HG02678 (cell line): Measurements from ENCODE around the gene GLRA3.
"Not testable (repeated sequence)": the region's sequence is repeated elsewhere in the genome, so short reads cannot be mapped to it uniquely, and the experiment has no call there.

Experiments
- ATAC-seq: cut with Tn5 transposase; IDR thresholded peaks from one replicate; pipeline ENCODE4 v1.9.1; 2021; ENCODE audit warnings: mild to moderate bottlenecking, moderate library complexity; ENCODE audit not compliant: unreplicated experiment

Gene GLRA3

DNA sequence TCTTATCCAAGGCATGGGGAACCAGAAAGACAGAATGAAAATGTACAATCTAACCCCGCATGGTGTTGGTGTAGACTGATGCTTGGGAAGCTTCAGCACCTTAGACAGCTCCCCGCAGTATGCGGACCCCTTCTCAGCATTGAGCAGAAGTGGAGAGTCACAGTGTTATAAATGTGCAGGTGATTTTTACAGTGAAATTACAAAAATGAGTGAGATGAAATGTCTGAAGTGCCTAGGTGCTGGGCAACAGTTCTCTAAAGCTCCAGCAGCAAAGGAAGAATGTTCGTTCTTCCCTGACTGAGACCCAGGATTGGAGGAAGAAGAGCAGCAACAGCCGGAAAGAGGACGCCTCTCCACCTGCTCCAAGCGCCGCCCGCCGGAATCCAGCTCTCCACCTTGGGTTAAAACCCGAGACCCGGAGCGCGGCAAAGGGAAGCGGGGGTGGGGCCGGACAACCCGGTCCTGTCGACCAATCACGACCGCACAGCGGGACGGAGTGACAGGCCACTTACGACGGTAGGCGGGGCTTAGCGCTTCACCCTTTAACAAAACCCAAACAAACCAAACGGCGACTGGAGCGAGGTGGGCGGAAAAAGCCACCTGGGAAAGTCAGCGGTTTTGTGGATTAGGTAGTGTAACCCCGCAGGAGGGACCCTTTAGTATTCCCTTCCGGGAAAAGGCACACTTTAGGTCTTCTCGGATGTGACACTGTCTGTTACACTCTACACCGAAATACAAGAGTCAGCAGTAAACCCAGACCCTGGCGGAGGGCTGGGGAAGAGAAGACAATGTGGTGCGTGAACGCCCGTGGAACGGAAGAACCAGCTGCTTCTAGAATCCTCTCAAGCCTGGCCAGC is at the start of gene GLRA3:
Gene GLRA3 (minus strand): TSS at position 403 of the 857 bp plus-strand sequence. CDS start 436 bp downstream, outside the sequence.
- peak; percentile 84 for ATAC-seq

DNA sequence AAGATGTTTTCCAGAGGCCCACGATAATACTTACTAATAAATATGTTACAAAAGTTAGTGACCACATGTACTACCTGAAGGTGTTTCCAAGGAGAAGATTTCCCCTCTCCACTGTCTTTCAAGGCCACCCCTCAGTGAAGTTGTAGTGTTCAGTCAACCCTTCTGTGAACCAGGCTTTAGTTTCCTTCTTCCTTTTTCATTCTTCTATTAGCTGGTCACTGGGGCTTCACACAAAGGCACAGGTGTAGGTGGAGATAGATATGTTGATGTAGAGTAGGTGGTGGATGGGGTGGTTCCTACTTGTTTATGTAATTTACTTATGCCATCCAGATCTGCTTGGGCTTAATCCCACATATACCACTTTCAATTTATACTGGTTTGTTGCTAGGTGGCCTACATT is 45.9 kb upstream of the GLRA3 start:
- ATAC-seq: no peak

DNA sequence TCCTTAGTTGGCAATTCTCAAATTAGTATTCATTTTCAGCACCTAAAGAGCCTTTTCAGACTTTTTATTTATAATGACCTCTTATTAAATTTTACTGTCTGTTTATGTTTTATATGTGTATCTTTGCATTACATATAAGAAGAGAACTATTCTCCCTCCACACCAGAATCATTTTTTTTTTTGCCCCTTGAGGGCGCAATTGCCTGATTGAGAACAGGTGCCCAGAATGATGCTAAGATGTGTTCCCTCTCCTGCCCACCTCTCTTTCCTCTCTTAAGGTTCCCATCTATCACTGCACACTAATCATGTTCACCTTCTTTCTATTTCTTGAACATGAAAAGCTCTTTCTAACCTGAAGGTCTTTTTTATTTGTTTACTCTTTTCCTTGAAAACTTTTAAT is 44.9 kb upstream of the GLRA3 start:
- no peak for ATAC-seq

DNA sequence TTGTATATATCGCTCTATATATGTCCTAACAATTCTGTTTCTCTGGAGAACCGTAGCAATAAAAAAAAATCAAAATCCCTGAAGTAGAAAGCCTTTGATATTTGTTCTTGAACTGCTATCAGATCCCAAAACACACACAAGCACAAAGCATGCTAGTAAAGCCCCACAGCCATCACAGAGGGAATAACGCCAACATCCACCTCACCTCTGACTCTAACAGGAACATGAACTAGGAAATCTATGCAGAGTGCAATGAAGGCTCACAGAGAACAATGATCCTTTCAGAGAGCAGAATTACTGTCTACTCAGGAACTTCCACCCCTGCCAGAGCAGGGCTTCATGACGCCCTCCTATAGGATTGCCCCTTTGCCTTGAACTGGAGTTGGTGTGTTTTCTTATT is 44.1 kb upstream of the GLRA3 start:
- not testable (repeated sequence) for ATAC-seq

DNA sequence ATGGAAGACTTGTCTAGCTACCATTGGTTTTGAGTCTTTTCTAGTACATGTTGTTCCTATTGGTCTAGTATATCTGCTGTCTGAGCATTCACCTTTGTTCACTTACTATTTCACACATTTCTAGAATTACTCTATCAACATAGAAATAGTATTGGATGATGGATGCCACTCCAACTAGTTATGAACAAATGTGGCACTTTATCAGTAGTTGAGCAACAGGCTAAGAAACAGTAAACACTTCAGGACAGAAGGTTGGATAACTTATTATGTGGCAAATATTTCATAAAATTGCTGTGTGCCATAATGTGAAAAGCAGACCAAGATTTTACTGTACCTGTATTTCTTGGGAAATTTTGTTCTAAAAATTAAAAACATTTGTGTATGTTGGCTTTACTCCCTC is 42.4 kb upstream of the GLRA3 start:
- no peak for ATAC-seq

DNA sequence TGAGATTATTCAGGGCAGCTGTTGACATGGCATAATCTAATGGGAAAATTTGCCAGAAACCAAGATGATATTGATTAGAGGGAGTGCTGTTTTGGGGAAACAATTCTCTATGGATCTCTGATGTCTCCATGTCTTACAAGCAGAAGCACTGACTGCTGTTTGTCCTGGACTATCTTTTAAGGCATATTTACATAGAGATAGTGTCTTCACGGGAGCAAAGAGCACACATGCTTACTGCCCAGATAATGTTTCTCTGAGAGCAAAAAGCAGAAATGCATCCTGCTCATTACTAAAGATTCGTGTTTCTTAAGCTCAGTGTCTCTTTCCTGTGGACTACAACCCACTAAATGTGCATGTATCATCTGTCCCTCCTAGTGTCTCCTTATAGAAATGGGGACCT is 41.3 kb upstream of the GLRA3 start:
- no peak for ATAC-seq

DNA sequence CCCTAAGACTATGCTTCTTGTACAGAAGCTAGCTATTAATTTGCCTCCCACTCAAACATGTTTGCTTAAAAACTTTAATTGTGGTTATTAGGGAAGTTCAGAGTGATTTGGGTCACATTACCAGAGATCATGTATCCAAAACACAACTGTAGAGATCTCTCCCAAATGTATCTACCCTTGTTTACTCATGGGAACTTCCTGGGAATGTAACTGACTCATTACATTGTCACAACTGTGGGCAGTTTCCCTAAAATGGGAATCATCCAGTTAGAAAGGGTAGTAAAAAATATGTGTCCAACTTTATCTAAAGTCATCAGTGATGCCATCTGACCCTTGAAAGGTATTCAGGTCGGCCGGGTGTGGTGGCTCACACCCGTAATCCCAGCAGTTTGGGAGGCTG is 40.3 kb upstream of the GLRA3 start:
- ATAC-seq: no peak

DNA sequence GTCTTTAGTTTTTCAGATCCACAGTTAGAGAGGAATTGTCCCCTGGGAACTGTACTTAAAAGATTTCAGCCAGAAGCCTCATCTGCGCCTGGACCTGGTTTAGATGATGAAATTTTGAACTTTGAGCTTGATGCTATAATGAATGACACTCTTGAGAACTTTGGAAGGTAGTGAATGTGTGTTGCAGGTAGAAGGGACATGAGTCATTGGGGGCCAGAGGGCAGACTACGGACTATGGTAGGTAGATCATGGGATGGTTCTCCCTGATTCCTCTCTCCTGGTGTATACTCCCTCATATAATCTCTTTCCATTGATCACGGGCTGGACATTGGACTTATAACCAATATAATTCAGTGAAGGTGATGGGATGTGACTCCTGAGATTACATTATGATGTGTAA is 38.9 kb upstream of the GLRA3 start:
- ATAC-seq: no peak

DNA sequence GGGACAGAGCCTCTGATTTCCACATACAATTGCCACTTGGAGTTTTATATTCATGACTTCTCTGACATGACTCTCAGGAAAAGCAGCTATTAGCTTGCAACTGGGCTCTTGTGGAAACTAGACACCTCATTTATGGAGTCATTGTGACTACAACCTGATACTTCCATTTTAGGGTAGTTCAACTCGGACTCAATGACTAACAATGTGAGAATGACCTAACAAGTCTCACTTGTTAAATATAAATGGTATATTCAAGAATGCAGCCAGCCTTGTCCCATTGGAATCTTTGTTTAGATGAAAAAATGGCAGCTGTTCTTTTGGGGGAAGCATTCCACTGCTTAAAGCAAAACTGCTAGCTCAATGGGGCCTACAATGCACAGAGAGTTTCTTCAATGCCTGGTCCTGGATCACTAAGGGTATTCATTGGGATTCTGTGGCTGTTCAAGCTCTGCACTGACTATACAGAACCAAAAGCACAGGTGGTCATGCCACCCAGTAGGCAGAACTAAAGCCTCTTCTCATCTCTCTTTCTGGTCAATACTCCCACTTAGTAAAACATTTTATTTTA is 36.5 kb upstream of the GLRA3 start:
- ATAC-seq: no peak

DNA sequence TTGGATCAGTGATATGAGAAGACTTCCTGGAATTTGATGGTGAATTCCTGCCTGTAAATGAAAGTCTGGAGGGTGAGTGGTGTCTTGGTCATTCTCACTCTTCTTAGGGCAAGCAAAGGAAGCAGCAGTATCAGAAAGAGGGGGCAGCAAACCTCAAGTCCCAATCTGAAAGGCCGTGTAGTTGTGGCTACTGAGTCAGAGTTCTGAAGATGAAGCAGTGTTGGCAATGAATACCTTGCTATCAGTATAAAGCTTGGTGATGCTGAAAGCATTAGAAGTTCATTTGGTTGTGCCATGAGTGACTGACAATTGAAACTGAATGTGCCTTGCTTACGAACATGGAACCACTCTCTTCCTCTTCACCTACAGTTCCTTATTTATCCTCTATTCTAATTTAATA is 35.0 kb upstream of the GLRA3 start:
- no peak for ATAC-seq

DNA sequence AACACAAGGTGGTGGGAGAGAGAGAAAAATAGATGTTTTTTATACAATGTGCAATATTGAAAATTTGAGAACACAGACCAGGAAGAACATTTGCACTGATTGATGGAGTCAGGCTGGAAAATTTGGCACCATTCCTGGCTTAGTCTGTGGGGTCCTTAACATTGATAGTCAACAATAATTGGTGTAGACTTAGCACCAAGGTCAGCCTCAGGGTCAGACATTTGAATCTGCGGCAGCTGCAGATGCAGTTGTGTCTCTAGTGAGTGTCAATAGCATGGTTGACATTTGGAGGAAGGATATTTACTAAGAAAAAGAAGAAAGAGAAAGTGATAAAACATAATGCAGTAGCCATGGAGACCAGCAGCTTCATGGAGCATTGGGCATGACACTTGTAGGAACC is 31.5 kb upstream of the GLRA3 start:
- no peak for ATAC-seq

DNA sequence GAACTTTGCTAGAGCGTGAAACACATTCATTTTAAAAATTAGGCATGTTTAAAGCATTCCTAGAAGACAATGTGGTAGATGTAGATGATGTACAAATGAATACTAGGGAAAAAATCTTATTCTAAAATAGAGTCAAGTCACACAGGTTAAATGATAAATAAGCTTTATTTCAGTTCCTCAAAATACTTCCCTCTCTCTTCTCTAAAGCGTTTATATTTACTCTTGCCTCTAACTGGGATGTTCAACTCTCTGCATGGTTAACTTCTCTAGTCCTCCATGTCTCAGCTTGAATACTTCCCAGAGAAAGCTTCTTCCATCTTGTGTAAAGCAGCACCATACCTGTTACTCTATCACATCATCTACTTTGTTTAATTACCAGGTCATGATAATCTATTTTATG is 30.9 kb upstream of the GLRA3 start:
- ATAC-seq: no peak

DNA sequence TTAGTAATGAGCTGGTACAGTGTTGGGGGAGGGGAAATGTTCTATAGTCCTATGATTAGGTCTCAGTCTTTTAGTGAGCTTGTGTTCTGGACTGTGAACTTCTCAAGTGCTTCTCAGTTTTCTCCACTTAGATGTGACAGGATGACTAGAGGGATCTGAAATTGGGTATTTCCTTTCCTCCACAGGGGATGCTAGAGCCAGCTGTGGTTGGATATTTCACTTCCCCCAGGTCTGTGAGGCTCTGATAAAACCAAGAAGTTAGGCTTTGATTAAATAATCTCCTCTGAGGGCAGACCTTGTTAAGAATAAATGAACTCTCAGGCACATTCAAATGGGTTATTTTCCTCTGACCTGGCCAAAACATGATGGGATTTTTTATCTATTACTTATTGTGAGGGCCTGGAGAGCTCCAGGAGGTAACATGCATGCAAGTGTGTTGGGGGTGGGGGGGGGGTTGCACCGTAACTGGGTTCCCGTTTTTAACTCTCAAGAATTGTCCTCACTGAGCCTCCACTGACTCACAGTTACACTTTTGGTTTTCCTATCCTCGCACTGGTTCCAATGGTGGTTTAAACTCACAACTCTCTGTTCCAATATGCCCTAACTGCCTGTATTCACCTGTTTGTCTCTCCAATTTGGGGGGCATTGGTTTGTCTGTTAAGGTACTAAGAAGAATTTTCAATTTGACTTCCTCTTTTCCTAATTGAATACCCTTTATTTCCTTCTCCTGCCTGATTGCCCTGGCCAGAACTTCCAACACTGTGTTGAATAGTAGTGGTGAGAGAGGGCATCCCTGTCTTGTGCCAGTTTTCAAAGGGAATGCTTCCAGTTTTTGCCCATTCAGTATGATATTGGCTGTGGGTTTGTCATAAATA is 28.1 kb upstream of the GLRA3 start:
- ATAC-seq: no peak

DNA sequence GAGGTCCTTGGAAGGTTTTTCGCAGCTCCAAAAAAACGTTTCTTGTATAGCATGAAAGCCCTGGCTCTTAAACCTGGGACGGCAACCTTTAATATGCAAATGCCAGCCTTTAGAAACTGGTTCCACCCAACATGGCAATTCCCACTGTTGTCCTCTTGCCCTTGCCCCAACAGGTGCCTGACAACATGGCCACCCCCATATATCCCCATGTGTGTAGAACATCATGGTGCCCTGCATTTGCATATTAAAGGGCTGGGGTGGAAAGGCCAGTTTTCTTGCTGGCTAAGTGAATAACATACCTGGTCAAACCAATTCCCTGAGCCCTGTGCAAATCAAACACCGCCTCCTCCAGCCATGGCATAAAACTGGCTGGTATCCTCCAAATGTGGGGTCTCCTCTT is 26.0 kb upstream of the GLRA3 start:
- no peak for ATAC-seq

DNA sequence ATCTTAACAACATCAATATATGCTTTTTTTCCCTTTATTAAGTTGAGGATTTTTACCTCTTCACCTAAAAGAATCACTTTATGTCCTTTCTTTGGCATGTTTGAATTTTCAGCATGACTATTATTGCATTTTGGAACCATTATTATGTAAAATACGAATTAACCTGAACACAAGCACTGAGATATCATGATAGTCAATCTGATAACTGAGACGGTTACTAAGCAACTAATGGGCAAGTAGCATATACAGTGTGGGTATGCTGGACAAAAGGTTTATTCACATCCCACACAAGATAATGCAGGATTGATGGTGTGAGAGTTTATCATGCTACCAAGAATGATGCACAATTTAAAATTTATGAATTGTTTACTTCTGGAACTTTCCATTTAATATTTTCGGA is 24.6 kb upstream of the GLRA3 start:
- ATAC-seq: no peak

DNA sequence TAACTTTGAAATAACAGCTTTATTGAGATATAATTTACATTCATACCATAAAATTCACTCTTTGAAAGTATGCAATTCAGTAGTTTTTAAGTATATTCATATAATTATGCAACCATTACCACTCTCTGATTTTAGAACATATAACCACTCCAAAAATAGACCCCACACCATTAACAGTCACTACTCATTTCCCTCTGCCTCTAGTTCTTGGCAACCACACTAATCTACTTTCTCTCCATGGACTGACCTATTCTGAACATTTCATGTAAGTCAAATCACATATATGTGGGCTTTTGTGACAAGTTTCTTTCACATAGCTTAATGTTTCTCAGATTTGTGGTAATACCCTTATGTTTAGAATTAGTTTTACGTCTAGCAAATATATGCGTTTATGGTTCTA is 19.5 kb upstream of the GLRA3 start:
- no peak for ATAC-seq

DNA sequence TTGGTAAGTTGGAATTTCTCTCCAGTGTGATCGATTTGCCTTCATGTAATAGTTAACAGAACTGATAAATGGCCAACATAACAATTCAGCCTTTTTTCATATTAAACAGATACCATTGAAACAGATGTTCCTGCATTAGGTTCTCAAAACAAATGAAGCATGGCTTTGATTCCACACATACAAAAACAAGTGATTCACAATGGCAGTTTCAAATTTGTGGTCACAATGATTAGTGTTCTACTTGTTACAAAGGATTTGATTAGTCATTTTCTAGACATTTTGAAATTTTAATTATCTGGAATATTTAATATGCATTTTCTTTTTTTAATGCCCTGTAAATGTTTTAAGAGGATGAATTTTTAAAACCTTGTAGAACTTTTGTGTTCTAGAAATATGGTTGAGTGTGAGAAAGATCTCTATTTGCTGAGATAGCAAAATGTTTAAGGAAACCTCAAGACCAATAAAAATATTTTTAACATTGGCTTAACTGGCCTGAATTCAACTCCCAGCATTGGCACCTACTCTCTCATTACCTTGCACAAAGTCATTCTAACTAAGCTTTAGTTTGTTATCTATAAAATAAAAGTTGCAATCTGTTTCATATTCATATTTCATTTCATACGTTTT is 18.9 kb upstream of the GLRA3 start:
- no peak for ATAC-seq

DNA sequence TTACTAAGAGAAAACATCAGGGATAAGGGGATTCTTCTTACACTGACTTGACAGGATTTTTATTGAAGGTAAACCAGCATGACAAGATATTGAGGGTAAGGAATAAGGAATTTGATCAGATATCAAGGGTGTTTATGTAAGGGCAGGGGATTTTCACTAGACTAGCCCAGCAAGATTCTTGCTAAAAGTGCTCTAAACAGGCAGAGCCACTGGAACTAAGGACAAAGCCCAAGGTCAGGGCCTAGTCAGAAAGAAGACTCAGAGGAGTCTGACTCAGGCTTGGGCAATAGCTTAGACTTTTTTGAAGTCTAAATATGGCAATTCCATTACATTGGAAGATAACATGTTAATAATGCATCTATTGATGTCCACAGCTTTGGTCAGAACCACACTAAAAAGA is 6.5 kb upstream of the GLRA3 start:
- no peak for ATAC-seq

DNA sequence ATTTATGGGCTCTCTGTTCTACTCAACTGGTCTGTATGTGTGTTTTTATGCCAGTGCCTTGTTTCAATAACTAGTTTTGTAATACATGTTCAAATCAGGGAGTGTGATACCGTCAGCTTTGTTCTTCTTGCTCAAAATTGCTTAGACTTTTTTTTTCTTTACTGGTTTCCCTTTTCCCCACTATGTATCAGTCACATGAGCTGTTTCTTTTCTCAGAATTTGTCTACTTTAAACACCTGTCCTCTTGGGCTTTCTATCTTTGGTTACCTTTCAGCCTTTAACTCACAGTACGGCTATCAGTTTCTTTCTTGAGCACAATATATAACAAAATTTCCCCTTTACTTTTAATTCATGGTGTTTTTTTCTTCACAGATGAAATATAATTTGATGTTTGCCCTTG is 5.4 kb upstream of the GLRA3 start:
- ATAC-seq: no peak

DNA sequence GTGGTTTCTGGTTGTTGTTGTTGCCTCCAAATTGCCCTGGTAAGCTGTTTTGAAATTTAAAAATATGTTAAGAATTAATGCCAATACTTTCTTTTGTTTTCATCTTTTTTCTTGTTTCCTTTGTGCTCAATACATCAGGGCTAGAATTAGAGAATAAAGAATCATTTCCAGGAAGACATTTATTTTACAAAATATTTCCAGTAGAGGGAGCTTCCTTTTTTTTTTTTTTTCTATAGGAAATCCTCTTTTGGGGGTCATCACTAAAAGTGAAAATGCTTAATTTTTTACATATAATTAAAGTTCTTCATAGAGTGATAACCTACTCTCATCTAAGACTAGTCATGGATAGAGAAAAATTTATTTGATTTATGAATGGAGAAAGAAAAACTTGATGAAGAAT is 2.4 kb downstream of the GLRA3 start:
- ATAC-seq: no peak

DNA sequence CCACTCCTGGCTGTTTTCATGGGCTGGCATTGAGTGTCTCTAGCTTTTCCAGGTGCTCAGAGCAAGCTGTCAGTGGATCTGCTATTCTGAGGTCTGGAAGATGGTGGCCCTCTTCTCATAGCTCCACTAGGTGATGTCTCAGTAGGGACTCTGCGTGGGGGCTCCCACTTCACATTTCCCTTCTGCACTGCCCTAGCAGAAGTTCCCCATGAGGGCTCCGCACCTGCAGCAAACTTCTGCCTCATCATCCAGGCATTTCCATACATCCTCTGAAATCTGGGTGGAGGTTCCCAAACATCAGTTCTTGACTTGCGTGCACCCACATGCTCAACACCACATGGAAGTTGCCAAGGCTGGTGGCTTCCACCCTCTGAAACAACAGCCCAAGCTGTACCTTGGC is 13.8 kb downstream of the GLRA3 start:
- no peak for ATAC-seq
